ENCODE measurements around the gene ZMYND10. TPM values are rescaled to one million over a fixed set of nuclear protein-coding genes. Genes with fewer than 3 reads are reported as not detected.

ZMYND10 gene
- total RNA-seq, 4 donors from 2014 or later: 0.30 to 1.7 (median 1.3) TPM; not detected in 1

DNA sequence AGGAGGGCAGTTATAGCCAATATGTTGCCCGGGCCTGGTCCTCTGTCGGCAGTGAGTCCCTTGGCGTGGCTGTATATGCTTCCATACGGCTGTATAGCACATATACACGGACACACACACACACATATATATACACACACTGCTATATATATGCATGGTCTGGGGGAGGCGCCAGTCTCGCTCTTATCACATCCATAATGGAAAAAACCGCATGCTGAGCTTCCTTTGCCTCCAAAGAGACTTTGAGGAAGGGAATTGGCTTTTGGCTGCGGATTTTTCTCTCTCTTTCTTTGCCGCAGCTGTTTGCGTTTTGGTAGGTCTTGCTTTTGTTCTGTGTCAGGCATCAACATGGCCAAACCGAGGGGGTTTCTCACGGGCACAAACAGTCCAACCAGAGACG, 25.1 kb upstream of the ZMYND10 start:
- DNase-seq (ENCODE audit: low spot score in 2 of 2): no peak
- H3K27ac ChIP-seq: no peak overlapping the region
- peak in 1 of 5 experiments; percentile 19 for TF ChIP-seq CTCF (IDR thresholded peaks at IDR 0.05)
- no peak for TF ChIP-seq POLR2A (IDR thresholded peaks at IDR 0.05)
- no peaks in the 10 kb centered on the region for H3K27me3 ChIP-seq
- H3K4me1 ChIP-seq: peaks cover 0 to 15% (median 2%) of the 10 kb centered on the region in 4 donors
- H3K9me3 ChIP-seq: no peaks in the 10 kb centered on the region
- WGBS, 2 donors: 38 to 50% methylated on average over 14 of the region's 14 CpGs
- H3K36me3 ChIP-seq: no peaks in the 10 kb centered on the region
- no peak overlapping the region for H3K4me3 ChIP-seq

- WGBS, 2 donors: 67 to 70% methylated on average over 8 to 9 of the region's 9 CpGs
- DNase-seq (ENCODE audit: low spot score in 2 of 2): no peak
- Histone ChIP-seq H3K4me3 (no peak overlapping the region), H3K36me3 (no peaks in the 10 kb centered on the region), H3K4me1 (peaks cover 0 to 30% (median 13%) of the 10 kb centered on the region in 4 donors), H3K27ac (no peak overlapping the region), H3K27me3 (no peaks in the 10 kb centered on the region), H3K9me3 (no peaks in the 10 kb centered on the region)
- TF ChIP-seq EP300 (IDR thresholded peaks at IDR 0.05): no peak
- no peak for TF ChIP-seq CTCF (IDR thresholded peaks at IDR 0.05)
- TF ChIP-seq POLR2A (IDR thresholded peaks at IDR 0.05): no peak
These were observed 23.6 kb upstream of the ZMYND10 start for GRCh38 chr3:50369012-50369670.

- Histone ChIP-seq H3K27ac (peak overlapping the region in 1 of 4 donors; percentile 76), H3K27me3 (no peaks in the 10 kb centered on the region)
- 86 to 100% methylated on average over 3 to 5 of the region's 5 CpGs for WGBS, 2 donors
These were observed 20.3 kb upstream of the ZMYND10 start for GRCh38 chr3:50365842-50366220.

GRCh38 chr3:50365080-50365841, 19.7 kb upstream of the ZMYND10 start:
- peak overlapping the region; percentile 42 to 67 (median 64) for H3K4me3 ChIP-seq
- no peaks in the 10 kb centered on the region for H3K9me3 ChIP-seq
- H3K27me3 ChIP-seq: no peaks in the 10 kb centered on the region
- WGBS, 2 donors: 8 to 13% methylated on average over 8 to 43 of the region's 53 CpGs
- no peaks in the 10 kb centered on the region for H3K36me3 ChIP-seq
- TF ChIP-seq EP300 (IDR thresholded peaks at IDR 0.05): peak in 1 of 2 donors; percentile 39
- no peak for TF ChIP-seq CTCF (IDR thresholded peaks at IDR 0.05)
- TF ChIP-seq POLR2A (IDR thresholded peaks at IDR 0.05): peak in 1 of 2 donors; percentile 27
- H3K27ac ChIP-seq: peak overlapping the region; percentile 38 to 76 (median 65)
- peaks cover 0 to 19% (median 13%) of the 10 kb centered on the region in 4 donors for H3K4me1 ChIP-seq
- peak; percentile 72 to 75 for DNase-seq (ENCODE audit: low spot score in 2 of 2)

More at GRCh38 chr3:50365842-50366220, 20.3 kb upstream of the ZMYND10 start:
- TF ChIP-seq EP300 (IDR thresholded peaks at IDR 0.05) (no peak), POLR2A (IDR thresholded peaks at IDR 0.05) (no peak), CTCF (IDR thresholded peaks at IDR 0.05) (no peak)
- Histone ChIP-seq H3K36me3 (no peaks in the 10 kb centered on the region), H3K4me3 (peak overlapping the region; percentile 42 to 67 (median 64)), H3K9me3 (no peaks in the 10 kb centered on the region), H3K4me1 (peaks cover 0 to 19% (median 13%) of the 10 kb centered on the region in 4 donors)
- no peak for DNase-seq (ENCODE audit: low spot score in 2 of 2)

GRCh38 chr3:50364573-50365079, 19.1 kb upstream of the ZMYND10 start:
- Histone ChIP-seq H3K4me1 (peaks cover 0 to 19% (median 13%) of the 10 kb centered on the region in 4 donors), H3K36me3 (no peaks in the 10 kb centered on the region), H3K27me3 (no peaks in the 10 kb centered on the region), H3K9me3 (no peaks in the 10 kb centered on the region), H3K27ac (peak overlapping the region; percentile 38 to 68 (median 60)), H3K4me3 (peak overlapping the region; percentile 42 to 67 (median 64))
- TF ChIP-seq EP300 (IDR thresholded peaks at IDR 0.05): no peak
- no peak for TF ChIP-seq POLR2A (IDR thresholded peaks at IDR 0.05)
- TF ChIP-seq CTCF (IDR thresholded peaks at IDR 0.05): no peak
- WGBS, 2 donors: 9 to 19% methylated on average over 27 to 30 of the region's 48 CpGs
- no peak for DNase-seq (ENCODE audit: low spot score in 2 of 2)
